BLaER1 treated with 17β-estradiol and CSF1 and Interleukin-3, amounts not matched to agents 10 nM and 100 nM (cell line): Measurements from ENCODE around the gene COL7A1.
A peak's percentile ranks its signal among the peaks of the same experiment; 100 is the strongest.
"Not testable (repeated sequence)": the region's sequence is repeated elsewhere in the genome, so short reads cannot be mapped to it uniquely, and the experiment has no call there.

Experiments
- H3K27ac ChIP-seq, 11 experiments: shearing (Covaris generic); formaldehyde crosslinking; 2 replicates each; pipeline ENCODE4 v1.8.1; 2022
- H3K27me3 ChIP-seq, 11 experiments: shearing (Covaris generic); formaldehyde crosslinking; 2 replicates each; pipeline ENCODE4 v1.8.1; 2022
- H3K36me3 ChIP-seq, 11 experiments: shearing (Covaris generic); formaldehyde crosslinking; 2 replicates each; pipeline ENCODE4 v1.8.1; 2022
- H3K4me1 ChIP-seq, 10 experiments: shearing (Covaris generic); formaldehyde crosslinking; 2 replicates each; pipeline ENCODE4 v1.8.1; 2022
- H3K4me2 ChIP-seq, 11 experiments: shearing (Covaris generic); formaldehyde crosslinking; 2 replicates each; pipeline ENCODE4 v1.8.1; 2022
- H3K4me3 ChIP-seq, 10 experiments: shearing (Covaris generic); formaldehyde crosslinking; 2 replicates each; pipeline ENCODE4 v1.8.1; 2022
- H3K9ac ChIP-seq, 11 experiments: shearing (Covaris generic); formaldehyde crosslinking; 2 replicates each; pipeline ENCODE4 v1.8.1; 2022
- H3K9me3 ChIP-seq, 11 experiments: shearing (Covaris generic); formaldehyde crosslinking; replicated peaks in 1 of 11; 2 replicates each; pipeline ENCODE4 v1.8.1; 2022
- H4K20me1 ChIP-seq, 11 experiments: shearing (Covaris generic); formaldehyde crosslinking; 2 replicates each; pipeline ENCODE4 v1.8.1; 2022
- Cebpa-rat ChIP-seq, 11 experiments: shearing (Covaris generic); IDR thresholded peaks; 2 replicates each; pipeline ENCODE4 v1.8.1; 2022

Gene COL7A1

DNA sequence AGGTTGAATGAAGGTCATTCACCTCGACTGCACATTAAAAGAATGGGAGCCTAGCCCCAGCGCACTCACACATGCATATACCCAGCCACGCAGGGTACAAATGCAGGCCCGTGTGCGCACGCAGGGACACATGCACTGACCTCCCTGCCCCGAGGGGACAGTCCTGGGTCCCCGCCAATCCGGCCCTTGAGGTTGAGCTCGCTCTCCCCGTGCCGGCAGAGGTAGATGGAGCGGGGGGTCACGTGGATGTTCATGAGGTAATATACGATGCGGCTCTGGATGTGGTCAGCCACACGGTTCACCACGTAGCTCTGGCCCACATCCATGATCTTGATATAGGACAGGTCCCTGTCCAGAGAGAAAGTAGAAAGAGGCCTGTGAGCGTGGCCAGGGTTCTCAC, 59.0 kb downstream of the COL7A1 start:
- Histone ChIP-seq H3K4me1 (peaks cover 0 to 87% (median 36%) of the 10 kb centered on the region in 10 experiments; a peak in 14 of 20 replicates), H4K20me1 (peaks cover 0 to 11% (median 0%) of the 10 kb centered on the region in 11 experiments; a peak in 3 of 22 replicates), H3K4me3 (no peak overlapping the region), H3K27me3 (no peaks in the 10 kb centered on the region), H3K4me2 (peak overlapping the region in 1 of 11 experiments; percentile 19; a peak in 1 of 22 replicates), H3K27ac (peak overlapping the region in 5 of 11 experiments; percentile 2 to 59 (median 30); a peak in 5 of 22 replicates), H3K36me3 (peaks cover 87 to 100% (median 96%) of the 10 kb centered on the region in 11 experiments), H3K9ac (no peak overlapping the region), H3K9me3 (peaks cover 0 to 41% (median 0%) of the 10 kb centered on the region in 11 experiments; a peak in 9 of 22 replicates)
- TF ChIP-seq Cebpa-rat (IDR thresholded peaks at IDR 0.05) = no peak

DNA sequence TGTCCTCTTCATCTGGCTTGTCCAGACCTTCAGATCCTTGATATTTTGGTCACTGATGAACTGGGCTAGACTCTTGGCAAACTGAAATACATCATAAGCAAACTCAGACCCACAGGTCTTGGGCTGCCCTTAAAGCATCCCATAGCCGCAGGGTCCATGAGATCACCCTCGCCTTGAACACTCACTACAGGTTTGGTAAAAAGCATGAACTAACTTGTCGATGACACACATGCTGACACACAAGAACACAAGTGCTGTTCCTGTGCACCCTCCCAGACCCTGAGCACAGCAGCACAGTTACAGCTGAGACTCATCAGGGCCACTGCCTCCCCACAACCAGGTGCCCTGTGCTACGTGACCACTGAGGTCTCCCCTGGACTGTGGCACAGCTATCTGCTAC, 59.6 kb downstream of the COL7A1 start:
- H3K27me3 ChIP-seq = no peaks in the 10 kb centered on the region
- peaks cover 0 to 87% (median 37%) of the 10 kb centered on the region in 10 experiments; a peak in 13 of 20 replicates for H3K4me1 ChIP-seq
- H3K36me3 ChIP-seq = peaks cover 93 to 100% (median 99%) of the 10 kb centered on the region in 11 experiments
- no peak overlapping the region for H3K4me2 ChIP-seq
- no peak overlapping the region for H3K4me3 ChIP-seq
- H3K9me3 ChIP-seq = peaks cover 0 to 41% (median 0%) of the 10 kb centered on the region in 11 experiments; a peak in 9 of 22 replicates
- no peak for TF ChIP-seq Cebpa-rat (IDR thresholded peaks at IDR 0.05)
- no peak overlapping the region for H3K9ac ChIP-seq
- H3K27ac ChIP-seq = peak overlapping the region in 5 of 11 experiments; percentile 2 to 59 (median 30); a peak in 5 of 22 replicates
- peaks cover 0 to 11% (median 0%) of the 10 kb centered on the region in 11 experiments; a peak in 3 of 22 replicates for H4K20me1 ChIP-seq

GRCh38 chr3:48532977-48533337, 62.2 kb downstream of the COL7A1 start:
- Histone ChIP-seq H3K4me1 (peaks cover 0 to 92% (median 61%) of the 10 kb centered on the region in 10 experiments; a peak in 17 of 20 replicates), H3K9ac (no peak overlapping the region), H3K4me2 (peak overlapping the region in 8 of 11 experiments; percentile 22 to 75 (median 57); a peak in 13 of 22 replicates), H3K9me3 (peaks cover 0 to 41% (median 0%) of the 10 kb centered on the region in 11 experiments; a peak in 9 of 22 replicates), H4K20me1 (no peaks in the 10 kb centered on the region; a peak in 1 of 22 replicates), H3K4me3 (peak overlapping the region in 2 of 10 experiments; percentile 16 to 29; a peak in 1 of 20 replicates), H3K27me3 (no peaks in the 10 kb centered on the region), H3K27ac (peak overlapping the region in 8 of 11 experiments; percentile 9 to 90 (median 55); a peak in 14 of 22 replicates), H3K36me3 (peaks cover 79 to 100% (median 91%) of the 10 kb centered on the region in 11 experiments)
- TF ChIP-seq Cebpa-rat (IDR thresholded peaks at IDR 0.05) = no peak

- Histone ChIP-seq H3K36me3 (peaks cover 75 to 100% (median 88%) of the 10 kb centered on the region in 11 experiments), H4K20me1 (no peaks in the 10 kb centered on the region; a peak in 1 of 22 replicates), H3K27ac (peak overlapping the region in 8 of 11 experiments; percentile 9 to 90 (median 55); a peak in 15 of 22 replicates), H3K9ac (no peak overlapping the region), H3K9me3 (peaks cover 0 to 41% (median 0%) of the 10 kb centered on the region in 11 experiments; a peak in 9 of 22 replicates), H3K4me2 (peak overlapping the region in 8 of 11 experiments; percentile 22 to 75 (median 57); a peak in 15 of 22 replicates), H3K4me1 (peaks cover 0 to 92% (median 66%) of the 10 kb centered on the region in 10 experiments; a peak in 17 of 20 replicates), H3K4me3 (peak overlapping the region in 5 of 10 experiments; percentile 6 to 29 (median 20); a peak in 3 of 20 replicates), H3K27me3 (no peaks in the 10 kb centered on the region)
- TF ChIP-seq Cebpa-rat (IDR thresholded peaks at IDR 0.05) = peak in 1 of 11 experiments; percentile 43; a peak in 1 of 22 replicates
These were observed 62.7 kb downstream of the COL7A1 start for GRCh38 chr3:48532271-48532976.

- H3K27me3 ChIP-seq, H4K20me1 ChIP-seq, H3K9ac ChIP-seq, H3K4me3 ChIP-seq: not testable (repeated sequence)
- H3K4me1 ChIP-seq = peaks cover 0 to 97% (median 81%) of the 10 kb centered on the region in 10 experiments; a peak in 17 of 20 replicates
- peak overlapping the region in 8 of 11 experiments; percentile 20 to 90 (median 88); a peak in 15 of 22 replicates for H3K27ac ChIP-seq
- H3K9me3 ChIP-seq = peaks cover 0 to 49% (median 3%) of the 10 kb centered on the region in 11 experiments; a peak in 9 of 22 replicates
- peak overlapping the region in 5 of 11 experiments; percentile 23 to 93 (median 82); a peak in 8 of 22 replicates for H3K4me2 ChIP-seq
- H3K36me3 ChIP-seq = peaks cover 58 to 99% (median 85%) of the 10 kb centered on the region in 11 experiments
These were observed 64.4 kb downstream of the COL7A1 start for GRCh38 chr3:48530701-48531100.

DNA sequence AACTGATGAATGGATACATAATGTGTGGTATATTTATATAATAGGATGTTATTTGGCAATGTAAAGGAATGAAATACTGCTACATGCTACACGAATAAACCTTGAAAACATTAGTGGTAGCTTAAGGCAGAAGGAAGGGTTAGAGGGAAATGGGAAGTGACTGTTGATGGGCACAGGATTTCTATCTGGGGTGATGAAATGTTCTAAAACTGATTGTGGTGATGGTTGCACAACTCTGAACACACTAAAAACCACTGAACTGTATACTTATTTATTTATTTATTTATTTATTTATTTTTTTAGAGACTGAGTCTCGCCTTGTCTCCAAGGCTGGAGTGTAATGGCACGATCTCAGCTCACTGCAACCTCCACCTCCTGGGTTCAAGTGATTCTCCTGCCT, 66.4 kb downstream of the COL7A1 start:
- Histone ChIP-seq H3K4me3 (peak overlapping the region in 2 of 10 experiments; percentile 13 to 41; a peak in 5 of 20 replicates), H3K4me1 (peaks cover 16 to 100% (median 94%) of the 10 kb centered on the region in 10 experiments; a peak in 19 of 20 replicates), H3K9ac (peak overlapping the region in 9 of 11 experiments; percentile 55 to 75 (median 67); a peak in 14 of 22 replicates), H3K9me3 (peaks cover 0 to 35% (median 3%) of the 10 kb centered on the region in 11 experiments; a peak in 9 of 22 replicates), H4K20me1 (no peaks in the 10 kb centered on the region), H3K36me3 (peaks cover 57 to 99% (median 82%) of the 10 kb centered on the region in 11 experiments), H3K4me2 (peak overlapping the region in 10 of 11 experiments; percentile 7 to 93 (median 78); a peak in 18 of 22 replicates), H3K27me3 (no peaks in the 10 kb centered on the region), H3K27ac (peak overlapping the region in 10 of 11 experiments; percentile 52 to 90 (median 85); a peak in 21 of 22 replicates)
- peak in 7 of 11 experiments; percentile 59 to 96 (median 86); a peak in 14 of 22 replicates for TF ChIP-seq Cebpa-rat (IDR thresholded peaks at IDR 0.05)

GRCh38 chr3:48528048-48528447, 67.1 kb downstream of the COL7A1 start:
- peaks cover 53 to 99% (median 82%) of the 10 kb centered on the region in 11 experiments for H3K36me3 ChIP-seq
- no peaks in the 10 kb centered on the region for H3K27me3 ChIP-seq
- peaks cover 19 to 100% (median 93%) of the 10 kb centered on the region in 10 experiments; a peak in 19 of 20 replicates for H3K4me1 ChIP-seq
- H3K27ac ChIP-seq = peak overlapping the region; percentile 18 to 90 (median 83); a peak in 21 of 22 replicates
- H3K9ac ChIP-seq = peak overlapping the region in 9 of 11 experiments; percentile 30 to 75 (median 67); a peak in 16 of 22 replicates
- TF ChIP-seq Cebpa-rat (IDR thresholded peaks at IDR 0.05) = no peak
- peaks cover 0 to 28% (median 3%) of the 10 kb centered on the region in 11 experiments; a peak in 9 of 22 replicates for H3K9me3 ChIP-seq
- H4K20me1 ChIP-seq = no peaks in the 10 kb centered on the region
- H3K4me3 ChIP-seq = peak overlapping the region in 1 of 10 experiments; percentile 7; a peak in 2 of 20 replicates
- H3K4me2 ChIP-seq = peak overlapping the region in 10 of 11 experiments; percentile 7 to 93 (median 78); a peak in 18 of 22 replicates

- H3K4me2 ChIP-seq = peak overlapping the region; percentile 1 to 93 (median 82); a peak in 19 of 22 replicates
- H3K4me1 ChIP-seq = peaks cover 45 to 99% (median 80%) of the 10 kb centered on the region in 10 experiments
- H3K36me3 ChIP-seq = peaks cover 44 to 95% (median 77%) of the 10 kb centered on the region in 11 experiments; a peak in 21 of 22 replicates
- peak overlapping the region in 9 of 11 experiments; percentile 29 to 63 (median 46); a peak in 11 of 22 replicates for H3K9ac ChIP-seq
- no peaks in the 10 kb centered on the region for H4K20me1 ChIP-seq
- peak overlapping the region in 2 of 10 experiments; percentile 24 to 40; a peak in 1 of 20 replicates for H3K4me3 ChIP-seq
- TF ChIP-seq Cebpa-rat (IDR thresholded peaks at IDR 0.05) = no peak
- H3K9me3 ChIP-seq = peaks cover 0 to 18% (median 0%) of the 10 kb centered on the region in 11 experiments; a peak in 3 of 22 replicates
- H3K27ac ChIP-seq = peak overlapping the region in 9 of 11 experiments; percentile 22 to 90 (median 65); a peak in 16 of 22 replicates
- H3K27me3 ChIP-seq = no peaks in the 10 kb centered on the region
These were observed 70.2 kb downstream of the COL7A1 start for GRCh38 chr3:48524970-48525369.
